HCT116 (cell line): Measurements from ENCODE around the gene PIP5KL1. TPM values are rescaled to one million over a fixed set of nuclear protein-coding genes. Genes with fewer than 3 reads are reported as not detected.

Experiments
- ATAC-seq: fragments of 200-7000 bp; cut with Tn5 transposase; 2 replicates; pipeline ENCODE4 v1.9.1; 2020; ENCODE audit warnings: mild to moderate bottlenecking, moderate library complexity
- BruUV-seq: library from RNA; stranded (reverse); fragments of 400-500 nt; replicated peaks from 2 replicates; lab custom pipeline; 2021; lab: Mats Ljungman, UMichigan
- CTCF ChIA-PET: fragments of 300-600 bp; sonication (Branson Sonifier 250); formaldehyde crosslinking; loops from one replicate; lab custom pipeline; 2021; ENCODE audit warnings: antibody characterized with exemption; lab: Charles Lee
- POLR2A ChIA-PET: fragments of 300-600, 350-600 bp; sonication (Branson Sonifier 250); formaldehyde crosslinking; loops from one replicate; lab custom pipeline; 2021; ENCODE audit warnings: antibody characterized with exemption; lab: Charles Lee
- RAD21 ChIA-PET, 2 experiments: fragments of 300-600 bp; sonication (Branson Sonifier 250); formaldehyde crosslinking; loops; one replicate each; lab custom pipeline; 2023; ENCODE audit warnings: low total read pairs in 2 of 2; ENCODE audit not compliant: uncharacterized antibody in 2 of 2, unreplicated experiment in 2 of 2, low non-redundant PET in 1 of 2; lab: Charles Lee
- DNase-seq: peaks from one replicate; pipeline ENCODE4 v3.0.0-alpha.2; 2010; ENCODE audit warnings: low read depth, low spot score
- H2AFZ ChIP-seq: fragments of 200-600 bp; shearing (Covaris generic), sonication (generic); 2 replicates; pipeline ENCODE4 v1.6.1; 2017; ENCODE audit warnings: low read depth, mixed run types, mixed read lengths, antibody characterized with exemption, low read length; ENCODE audit not compliant: poor library complexity, severe bottlenecking
- H3K27ac ChIP-seq: 2 replicates; pipeline ENCODE4 v1.5.1; 2012; ENCODE audit warnings: low read depth, low read length
- H3K27me3 ChIP-seq: fragments of 200-600 bp; sonication (generic); 2 replicates; pipeline ENCODE4 v1.6.1; 2016; ENCODE audit warnings: mixed run types, low read length, mixed read lengths; ENCODE audit not compliant: insufficient read depth
- H3K36me3 ChIP-seq, 2 experiments: fragments of 200-500 bp in 1 of 2; fragments of 200-600 bp in 1 of 2; sonication (Bioruptor generic) in 1 of 2; sonication (generic) in 1 of 2; 2 replicates each; pipeline versions ENCODE4 v1.5.1 to v1.6.1; 2014 to 2016; ENCODE audit warnings: low read length in 2 of 2, inconsistent platforms in 1 of 2, mixed read lengths in 1 of 2, mixed run types in 1 of 2; ENCODE audit not compliant: insufficient read depth in 2 of 2, control insufficient read depth in 1 of 2
- H3K4me1 ChIP-seq, 2 experiments: fragments of 200-600 bp in 1 of 2; sonication (generic) in 1 of 2; 2 replicates each; pipeline versions ENCODE4 v1.5.1 to v1.6.1; 2012 to 2017; ENCODE audit warnings: low read length in 2 of 2, inconsistent platforms in 1 of 2, mild to moderate bottlenecking in 1 of 2, mixed read lengths in 1 of 2, mixed run types in 1 of 2, moderate library complexity in 1 of 2; ENCODE audit not compliant: insufficient read depth in 2 of 2, control insufficient read depth in 1 of 2
- H3K4me2 ChIP-seq: fragments of 200-600 bp; sonication (generic); 2 replicates; pipeline ENCODE4 v1.6.1; 2017; ENCODE audit warnings: mixed run types, low read length, mixed read lengths
- H3K4me3 ChIP-seq, 2 experiments: fragments of 200-600 bp in 1 of 2; sonication (generic) in 1 of 2; replicated peaks in 1 of 2; 2 replicates each; pipeline ENCODE4 v1.5.1; 2011 to 2016; ENCODE audit warnings: low read length in 2 of 2, control low read depth in 1 of 2, low read depth in 1 of 2, mild to moderate bottlenecking in 1 of 2, mixed read lengths in 1 of 2, mixed run types in 1 of 2
- H3K79me2 ChIP-seq: fragments of 200-600 bp; sonication (generic); 2 replicates; pipeline ENCODE4 v1.6.1; 2017; ENCODE audit warnings: mild to moderate bottlenecking, mixed run types, low read length, moderate library complexity, mixed read lengths; ENCODE audit not compliant: insufficient read depth
- H3K9ac ChIP-seq: fragments of 200-600 bp; sonication (generic); 2 replicates; pipeline ENCODE4 v1.6.1; 2016; ENCODE audit warnings: low read length, mixed read lengths
- H3K9me2 ChIP-seq: fragments of 200-600 bp; sonication (generic), shearing (Covaris generic); 2 replicates; pipeline ENCODE4 v1.6.1; 2017; ENCODE audit warnings: mixed run types, mild to moderate bottlenecking, moderate library complexity; ENCODE audit not compliant: insufficient read depth
- H3K9me3 ChIP-seq, 2 experiments: fragments of 200-500 bp in 1 of 2; fragments of 200-600 bp in 1 of 2; sonication (Bioruptor generic) in 1 of 2; sonication (generic) in 1 of 2; 2 replicates each; pipeline ENCODE4 v1.6.1; 2014 to 2017; ENCODE audit warnings: low read length in 2 of 2, mixed read lengths in 2 of 2, inconsistent platforms in 1 of 2, low read depth in 1 of 2, mild to moderate bottlenecking in 1 of 2, mixed run types in 1 of 2, moderate library complexity in 1 of 2; ENCODE audit not compliant: control insufficient read depth in 1 of 2, insufficient read depth in 1 of 2
- H4K20me1 ChIP-seq: fragments of 200-600 bp; sonication (generic), shearing (Covaris generic); 2 replicates; pipeline ENCODE4 v1.6.1; 2017; ENCODE audit warnings: mixed run types, mild to moderate bottlenecking, moderate library complexity; ENCODE audit not compliant: insufficient read depth
- ELF1 ChIP-seq: IDR thresholded peaks from 2 replicates; pipeline ENCODE4 v1.6.1; 2012; ENCODE audit warnings: low read depth, borderline replicate concordance
- EZH2phosphoT487 ChIP-seq: fragments of 200-600 bp; IDR thresholded peaks from 2 replicates; pipeline ENCODE4 v1.6.1; 2018; ENCODE audit warnings: antibody characterized with exemption, borderline replicate concordance
- POLR2A ChIP-seq: IDR thresholded peaks from 2 replicates; pipeline ENCODE4 v1.7.0; 2011; ENCODE audit warnings: borderline replicate concordance; ENCODE audit not compliant: insufficient read depth, insufficient read length; ENCODE audit errors: extremely low read depth
- POLR2AphosphoS5 ChIP-seq: IDR thresholded peaks from 2 replicates; pipeline ENCODE4 v1.6.1; 2011; ENCODE audit warnings: mild to moderate bottlenecking, low read depth, low read length, moderate library complexity
- TCF7L2 ChIP-seq: IDR thresholded peaks from 2 replicates; pipeline ENCODE4 v1.7.0; 2011; ENCODE audit warnings: borderline replicate concordance, inconsistent platforms; ENCODE audit not compliant: insufficient read depth, insufficient read length; ENCODE audit errors: extremely low read depth
- ZFX ChIP-seq: fragments of 450-650 bp; IDR thresholded peaks from 2 replicates; pipeline ENCODE4 v1.6.1; 2017
- intact Hi-C: fragments of 100-400 bp; cut with micrococcal nuclease; formaldehyde crosslinking; loops from 2 replicates; pipeline ENCODE4 v1.10.0; 2022
- total RNA-seq: library from RNA; stranded (reverse); gene quantifications from one replicate; pipeline ENCODE4 v1.2.1, GENCODE V29; 2021; ENCODE audit not compliant: unreplicated experiment

PIP5KL1 gene
- total RNA-seq, 1 experiment from 2014 or later, result 37.6 TPM

GRCh38 chr9:127927988-127928675 is 2.4 kb downstream of the PIP5KL1 start:
- DNase-seq, result no peak
- RAD21 ChIA-PET, result interaction anchor here in 1 of 2 experiments (1.1 kb wide), 1 partner anchor 123 kb away, joined by 3 read pairs; no protein-coding TSS in a partner anchor
- Histone ChIP-seq H2AFZ (no peak overlapping the region), H3K4me2 (peak overlapping the region; percentile 95), H3K9me2 (no peaks in the 10 kb centered on the region)
- TF ChIP-seq ZFX (peak; percentile 35; the same call in 1 of the 2 replicates), POLR2A (no peak), ELF1 (no peak), TCF7L2 (no peak)
- TF ChIP-seq, all 23 proteins: peak for 1
- Histone ChIP-seq H3K79me2 (no peaks in the 10 kb centered on the region), H3K27me3 (no peaks in the 10 kb centered on the region), H3K9me3 (no peaks in the 10 kb centered on the region), H3K4me3 (peak overlapping the region; percentile 55 to 79), H3K4me1 (peaks cover 54 to 85% of the 10 kb centered on the region in 2 experiments), H3K9ac (peak overlapping the region; percentile 73), H3K27ac (peak overlapping the region; percentile 84), H3K36me3 (no peaks in the 10 kb centered on the region), H4K20me1 (no peaks in the 10 kb centered on the region)
- intact Hi-C loops, result loop anchor here (5.0 kb wide), 1 partner anchor 109 kb away; no protein-coding TSS in a partner anchor
- BruUV-seq, result no TSS peak
- ChIA-PET POLR2A (interaction anchor here (0.6 to 1.1 kb wide), 5 partner anchors 8 to 479 kb away, joined by 3 to 5 read pairs (median 3); no protein-coding TSS in a partner anchor), CTCF (interaction anchor here (2.6 kb wide), 1 partner anchor 15 kb away, joined by 14 read pairs; no protein-coding TSS in a partner anchor)
- ATAC-seq, result peak; percentile 10

- intact Hi-C loops, result loop anchor here (5.0 kb wide), 1 partner anchor 110 kb away; no protein-coding TSS in a partner anchor
- H3K36me3 ChIP-seq, result no peaks in the 10 kb centered on the region
- H4K20me1 ChIP-seq, result no peaks in the 10 kb centered on the region
- H3K4me1 ChIP-seq, result peaks cover 49 to 83% of the 10 kb centered on the region in 2 experiments
- H3K27ac ChIP-seq, result peak overlapping the region; percentile 84
- H3K79me2 ChIP-seq, result no peaks in the 10 kb centered on the region
- no peaks in the 10 kb centered on the region for H3K27me3 ChIP-seq
- BruUV-seq, result no TSS peak
- peak; percentile 77 for DNase-seq
- peak; percentile 53 for ATAC-seq
- no peaks in the 10 kb centered on the region for H3K9me2 ChIP-seq
- H3K9ac ChIP-seq, result peak overlapping the region; percentile 79
- H3K9me3 ChIP-seq, result no peaks in the 10 kb centered on the region
- no peak overlapping the region for H2AFZ ChIP-seq
- peak overlapping the region; percentile 75 to 79 for H3K4me3 ChIP-seq
- peak overlapping the region; percentile 95 for H3K4me2 ChIP-seq
- POLR2A ChIA-PET, result interaction anchor here (0.6 to 0.7 kb wide), 4 partner anchors 12 to 480 kb away, joined by 3 to 5 read pairs (median 3); no protein-coding TSS in a partner anchor
- TF ChIP-seq POLR2A (peak; percentile 44), POLR2AphosphoS5 (peak; percentile 85), EZH2phosphoT487 (no peak)
- TF ChIP-seq, all 23 proteins: peak for 2
- ChIA-PET CTCF (no interaction called here), RAD21 (interaction anchor here in 1 of 2 experiments (1.1 kb wide), 1 partner anchor 123 kb away, joined by 3 read pairs; no protein-coding TSS in a partner anchor)
Measured at GRCh38 chr9:127927201-127927987, 3.2 kb downstream of the PIP5KL1 start.
